Mesothelial cell of epicardium (in vitro differentiated cells): ENCODE results near the gene SUCNR1. TPM values are rescaled to one million over a fixed set of nuclear protein-coding genes. Genes with fewer than 3 reads are reported as not detected.
A peak's percentile ranks its signal among the peaks of the same experiment; 100 is the strongest.
"Not testable (repeated sequence)": the region's sequence is repeated elsewhere in the genome, so short reads cannot be mapped to it uniquely, and the experiment has no call there.

ENCODE experiments used
- DNase-seq, 2 experiments: peaks; one replicate each; pipeline ENCODE4 v3.0.0; 2021; ENCODE audit warnings: low spot score in 2 of 2; ENCODE audit not compliant: unreplicated experiment in 2 of 2
- H3K27ac Mint-ChIP-seq: 2 replicates; pipeline ENCODE4 v1.8.0; 2021; ENCODE audit warnings: mixed read lengths
- H3K27me3 Mint-ChIP-seq: 2 replicates; pipeline ENCODE4 v1.8.0; 2021; ENCODE audit warnings: low read depth, mixed read lengths
- H3K36me3 Mint-ChIP-seq: 2 replicates; pipeline ENCODE4 v1.8.0; 2021; ENCODE audit warnings: mixed read lengths
- H3K4me1 Mint-ChIP-seq: 2 replicates; pipeline ENCODE4 v1.8.0; 2021; ENCODE audit warnings: mixed read lengths
- H3K4me3 Mint-ChIP-seq: 2 replicates; pipeline ENCODE4 v1.8.0; 2021; ENCODE audit warnings: mild to moderate bottlenecking, moderate library complexity, mixed read lengths
- H3K9me3 Mint-ChIP-seq: 2 replicates; pipeline ENCODE4 v1.8.0; 2021; ENCODE audit warnings: mixed read lengths
- total RNA-seq: library from RNA; stranded (reverse); gene quantifications from 3 replicates; pipeline ENCODE4 v1.2.1, GENCODE V29; 2021
- TF ChIP-seq, protein P1 (sequence below): fragments of 200-600 bp; sonication (generic); IDR thresholded peaks from one replicate; pipeline ENCODE4 v1.5.0; 2021; ENCODE audit warnings: antibody characterized with exemption; ENCODE audit not compliant: unreplicated experiment

The SUCNR1 gene
- total RNA-seq, 1 donor from 2014 or later, result 0.13 TPM

DNA sequence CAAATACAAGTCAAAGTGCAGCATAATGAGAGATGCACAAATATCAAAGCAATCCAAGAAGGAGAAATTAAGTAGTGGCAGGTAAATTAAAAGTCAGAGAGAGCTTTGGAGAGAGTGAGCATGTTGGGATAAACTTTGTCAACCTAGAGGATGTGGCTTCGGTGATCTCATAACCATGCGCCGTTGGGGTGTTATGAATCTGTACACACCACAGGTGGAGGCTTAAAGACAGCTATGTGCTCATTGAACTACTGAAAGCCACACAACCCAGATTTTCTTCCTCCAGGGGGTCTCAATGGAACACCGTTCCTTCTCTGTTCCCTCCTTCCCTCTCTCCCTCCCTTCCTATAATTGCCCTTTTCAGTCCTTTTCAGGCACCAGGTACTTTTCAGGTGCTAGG is 52.0 kb downstream of the SUCNR1 start:
- DNase-seq, result no peak
- H3K4me3 Mint-ChIP-seq, result no peak overlapping the region

DNA sequence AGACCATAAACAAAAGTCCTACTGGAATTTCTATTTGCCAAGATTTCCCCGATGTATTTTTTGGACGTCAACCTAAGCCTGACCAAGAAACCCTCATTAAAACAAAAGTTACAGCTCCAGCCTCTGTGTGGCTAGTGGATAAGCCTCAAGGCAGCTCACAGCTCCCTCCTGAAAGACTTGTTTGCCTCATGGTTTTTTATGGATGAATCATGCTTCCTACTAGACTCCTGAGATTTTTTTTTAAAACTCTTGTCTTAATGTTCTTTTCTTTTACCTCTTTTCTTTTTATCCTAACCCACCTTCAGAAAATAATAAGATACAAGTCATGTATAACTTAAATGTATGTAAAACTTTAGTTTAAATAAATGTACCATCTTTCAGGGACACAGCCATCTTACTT is 52.4 kb downstream of the SUCNR1 start:
- H3K4me1 Mint-ChIP-seq, result peaks cover 20% of the 10 kb centered on the region
- DNase-seq, result no peak
- no peak overlapping the region for H3K27ac Mint-ChIP-seq
- H3K36me3 Mint-ChIP-seq, result no peaks in the 10 kb centered on the region
- H3K9me3 Mint-ChIP-seq, result peaks cover 8% of the 10 kb centered on the region
- TF ChIP-seq, protein P1, sequence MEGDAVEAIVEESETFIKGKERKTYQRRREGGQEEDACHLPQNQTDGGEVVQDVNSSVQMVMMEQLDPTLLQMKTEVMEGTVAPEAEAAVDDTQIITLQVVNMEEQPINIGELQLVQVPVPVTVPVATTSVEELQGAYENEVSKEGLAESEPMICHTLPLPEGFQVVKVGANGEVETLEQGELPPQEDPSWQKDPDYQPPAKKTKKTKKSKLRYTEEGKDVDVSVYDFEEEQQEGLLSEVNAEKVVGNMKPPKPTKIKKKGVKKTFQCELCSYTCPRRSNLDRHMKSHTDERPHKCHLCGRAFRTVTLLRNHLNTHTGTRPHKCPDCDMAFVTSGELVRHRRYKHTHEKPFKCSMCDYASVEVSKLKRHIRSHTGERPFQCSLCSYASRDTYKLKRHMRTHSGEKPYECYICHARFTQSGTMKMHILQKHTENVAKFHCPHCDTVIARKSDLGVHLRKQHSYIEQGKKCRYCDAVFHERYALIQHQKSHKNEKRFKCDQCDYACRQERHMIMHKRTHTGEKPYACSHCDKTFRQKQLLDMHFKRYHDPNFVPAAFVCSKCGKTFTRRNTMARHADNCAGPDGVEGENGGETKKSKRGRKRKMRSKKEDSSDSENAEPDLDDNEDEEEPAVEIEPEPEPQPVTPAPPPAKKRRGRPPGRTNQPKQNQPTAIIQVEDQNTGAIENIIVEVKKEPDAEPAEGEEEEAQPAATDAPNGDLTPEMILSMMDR, result no peak
- no peaks in the 10 kb centered on the region for H3K27me3 Mint-ChIP-seq
- H3K4me3 Mint-ChIP-seq, result no peak overlapping the region

More for the DNA sequence above, 52.0 kb downstream of the SUCNR1 start:
- Mint-ChIP-seq H3K27ac (no peak overlapping the region), H3K36me3 (no peaks in the 10 kb centered on the region), H3K9me3 (peaks cover 11% of the 10 kb centered on the region), H3K27me3 (no peaks in the 10 kb centered on the region), H3K4me1 (peaks cover 20% of the 10 kb centered on the region)
- TF ChIP-seq, protein P1, result no peak

DNA sequence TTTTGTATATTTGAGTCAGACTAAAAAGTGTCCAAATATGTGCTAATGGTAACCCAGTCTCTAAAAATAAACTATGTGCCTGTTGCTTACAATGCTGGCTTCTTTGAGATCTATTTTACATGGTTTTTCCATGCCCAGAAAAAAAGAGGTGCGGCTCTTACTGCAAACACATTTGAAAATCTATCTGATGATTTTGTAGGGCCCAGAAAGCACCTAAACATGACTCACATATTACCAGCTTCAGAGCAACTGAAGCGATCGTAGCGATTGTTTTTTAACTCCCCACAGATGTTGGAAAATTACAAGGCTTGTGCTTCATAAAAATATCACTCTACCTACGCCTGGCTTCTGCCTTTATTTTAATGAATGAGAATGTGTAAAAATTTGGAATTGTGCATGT is 53.5 kb downstream of the SUCNR1 start:
- Mint-ChIP-seq H3K36me3 (no peaks in the 10 kb centered on the region), H3K27me3 (no peaks in the 10 kb centered on the region), H3K4me3 (no peak overlapping the region), H3K27ac (no peak overlapping the region), H3K4me1 (peaks cover 20% of the 10 kb centered on the region), H3K9me3 (peaks cover 2% of the 10 kb centered on the region)
- TF ChIP-seq, protein P1, result no peak
- no peak for DNase-seq

DNA sequence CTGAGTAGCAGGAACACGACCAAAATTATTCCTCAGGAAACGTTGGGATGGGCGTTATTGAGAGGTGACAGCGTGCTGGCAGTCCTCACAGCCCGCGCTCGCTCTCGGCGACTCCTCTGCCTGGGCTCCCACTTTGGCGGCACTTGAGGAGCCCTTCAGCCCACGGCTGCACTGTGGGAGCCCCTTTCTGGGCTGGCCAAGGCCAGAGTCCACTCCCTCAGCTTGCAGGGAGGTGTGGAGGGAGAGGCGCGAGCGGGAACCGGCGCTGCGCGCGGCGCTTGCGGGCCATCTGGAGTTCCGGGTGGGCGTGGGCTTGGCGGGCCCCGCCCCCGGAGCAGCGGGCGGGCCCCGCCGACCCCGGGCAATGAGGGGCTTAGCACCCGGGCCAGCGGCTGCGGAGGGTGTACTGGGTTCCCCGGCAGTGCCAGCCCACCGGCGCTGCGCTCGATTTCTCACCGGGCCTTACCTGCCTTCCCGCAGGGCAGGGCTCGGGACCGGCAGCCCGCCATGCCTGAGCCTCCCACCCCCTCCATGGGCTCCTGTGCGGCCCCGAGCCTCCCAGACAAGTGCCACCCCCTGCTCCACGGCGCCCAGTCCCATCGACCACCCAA is 54.6 kb downstream of the SUCNR1 start:
- DNase-seq, H3K9me3 Mint-ChIP-seq, H3K27me3 Mint-ChIP-seq, H3K4me3 Mint-ChIP-seq, H3K27ac Mint-ChIP-seq, H3K36me3 Mint-ChIP-seq: not testable (repeated sequence)
- peaks cover 22% of the 10 kb centered on the region for H3K4me1 Mint-ChIP-seq

DNA sequence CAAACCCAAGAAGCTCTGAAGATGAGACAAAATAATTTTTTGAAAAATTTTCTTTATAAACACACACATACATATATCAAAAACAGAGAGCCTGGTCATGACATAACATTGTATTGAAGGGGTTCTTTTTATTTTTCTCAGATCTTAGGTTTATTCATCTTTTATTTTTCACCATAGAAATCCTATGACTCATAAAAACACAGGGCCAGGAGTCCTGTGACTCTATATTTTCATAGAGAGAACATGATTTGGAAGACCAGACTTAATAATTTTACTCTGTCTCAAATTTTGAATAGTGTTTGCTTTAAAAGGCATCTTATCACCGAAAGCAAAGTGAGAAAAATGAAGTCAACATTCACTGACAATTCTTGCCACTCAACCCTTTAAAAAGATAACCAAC is 57.7 kb downstream of the SUCNR1 start:
- TF ChIP-seq, protein P1, result no peak
- Mint-ChIP-seq H3K4me3 (no peak overlapping the region), H3K36me3 (no peaks in the 10 kb centered on the region), H3K27me3 (no peaks in the 10 kb centered on the region), H3K9me3 (no peaks in the 10 kb centered on the region), H3K4me1 (peaks cover 16% of the 10 kb centered on the region), H3K27ac (no peak overlapping the region)
- no peak for DNase-seq

DNA sequence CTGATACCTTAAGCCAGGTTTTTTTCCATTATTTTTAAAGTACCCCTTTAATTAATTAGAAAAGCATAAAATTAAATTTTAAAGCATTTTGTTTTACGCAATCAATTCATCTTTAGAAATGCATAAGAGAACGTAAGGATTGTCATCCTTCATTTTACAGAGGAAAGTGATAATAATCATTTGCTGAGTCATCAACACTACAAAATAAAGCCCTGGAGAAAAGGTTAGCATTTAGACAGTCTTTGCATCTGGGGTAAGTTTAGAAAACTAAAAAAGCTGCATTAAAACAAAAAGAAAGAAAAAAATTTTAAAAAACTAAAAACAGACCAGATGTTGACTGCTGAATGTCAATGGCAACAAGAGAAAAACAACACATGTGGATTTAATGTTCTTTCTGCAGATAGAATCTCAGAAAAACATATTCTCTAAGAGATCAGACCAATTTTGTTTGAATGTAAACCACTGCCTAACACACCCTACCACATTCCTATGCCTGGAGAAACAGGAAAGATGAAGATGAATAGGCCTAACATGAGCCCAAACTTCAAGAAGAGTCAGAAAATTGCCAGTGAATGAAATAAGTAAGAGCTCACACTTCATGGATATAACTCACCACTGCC is 59.9 kb downstream of the SUCNR1 start:
- Mint-ChIP-seq H3K4me1 (peaks cover 23% of the 10 kb centered on the region), H3K27me3 (no peaks in the 10 kb centered on the region), H3K4me3 (no peak overlapping the region), H3K9me3 (peaks cover 3% of the 10 kb centered on the region), H3K27ac (peak overlapping the region; percentile 72), H3K36me3 (no peaks in the 10 kb centered on the region)
- DNase-seq, result no peak
- TF ChIP-seq, protein P1, result no peak

Other genes starting within 250 kb of the SUCNR1 start
- gene AADACL2, start 139.7 kb upstream of the SUCNR1 start, total RNA-seq, result not detected in 3 replicates
- not detected in 3 replicates for gene AADAC, start 59.5 kb upstream of the SUCNR1 start, total RNA-seq